Measurements from ENCODE around the gene IQGAP3.

Gene IQGAP3

DNA sequence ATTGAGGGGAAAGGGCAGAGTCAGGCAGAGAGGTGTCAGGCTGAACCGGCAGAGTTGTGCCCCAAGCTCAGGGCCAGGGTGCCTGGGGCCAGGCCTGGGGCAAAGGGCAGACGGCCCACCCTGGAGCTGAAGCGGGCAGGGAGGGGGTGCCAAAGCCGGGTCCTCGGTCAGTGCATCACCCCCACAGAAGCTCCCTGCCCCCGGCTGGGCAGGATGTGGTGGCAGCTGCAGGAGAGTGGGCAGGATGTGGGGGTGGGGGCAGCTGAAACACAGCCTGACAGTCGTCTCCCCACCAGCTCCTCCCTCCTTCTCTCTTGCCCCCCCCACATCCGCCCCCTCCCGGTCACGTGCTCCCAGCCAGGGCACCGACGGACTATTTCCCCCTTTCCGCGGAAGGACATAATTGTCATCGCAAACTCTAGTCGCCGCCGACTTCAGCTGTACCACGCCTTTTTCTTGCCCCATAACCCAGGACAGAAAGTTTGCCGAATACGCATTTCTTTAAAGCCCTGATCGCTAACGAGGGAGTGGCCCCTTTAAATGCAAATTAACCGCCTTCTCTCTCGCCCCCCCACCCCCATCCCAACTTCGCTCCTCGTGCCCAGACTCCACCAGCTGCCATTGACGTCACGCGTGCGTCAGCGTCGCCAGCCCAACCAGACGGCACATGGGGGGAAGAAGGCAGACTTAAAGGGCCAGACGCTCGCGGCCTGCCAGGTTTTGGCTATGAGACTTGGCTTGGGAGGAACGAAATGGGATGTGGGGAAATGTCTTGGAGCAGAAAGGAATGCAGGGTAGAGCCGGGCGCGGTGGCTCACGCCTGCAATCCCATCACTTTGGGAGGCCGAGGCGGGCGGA is 67.3 kb downstream of the IQGAP3 start:
- Mint-ChIP-seq H3K4me3 (peak overlapping the region; percentile 66), H3K36me3 (peaks cover 7% of the 10 kb centered on the region), H3K27me3 (peaks cover 12% of the 10 kb centered on the region), H3K9me3 (no peaks in the 10 kb centered on the region), H3K4me1 (peaks cover 74% of the 10 kb centered on the region), H3K27ac (peak overlapping the region; percentile 98)
- CTCF ChIA-PET: interaction anchor here (1.2 to 10.8 kb wide), 3 partner anchors 19 to 59 kb away, joined by 3 to 150 read pairs (median 4); no protein-coding TSS in a partner anchor
- peak; percentile 99 for DNase-seq

DNA sequence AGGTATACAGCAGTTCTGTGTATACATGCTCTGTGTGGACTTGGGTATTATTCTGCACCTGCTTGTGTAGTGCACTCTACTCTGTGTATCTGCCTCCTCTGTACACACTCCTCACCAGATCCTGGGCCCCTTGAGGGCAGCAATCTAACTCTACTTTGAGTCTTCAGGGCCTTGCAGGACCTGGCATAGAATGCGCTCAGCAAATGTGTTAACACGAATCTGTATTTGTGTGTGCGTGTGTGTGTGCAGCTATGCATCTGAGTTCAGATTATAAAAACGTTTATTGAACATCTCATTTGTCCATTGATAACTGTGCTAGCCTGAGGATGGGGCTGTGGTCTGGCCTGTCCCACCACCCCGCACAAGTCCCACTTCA is 67.9 kb downstream of the IQGAP3 start:
- CTCF ChIA-PET: interaction anchor here (1.2 to 10.8 kb wide), 3 partner anchors 19 to 58 kb away, joined by 3 to 150 read pairs (median 4); no protein-coding TSS in a partner anchor
- no peaks in the 10 kb centered on the region for H3K9me3 Mint-ChIP-seq
- H3K27ac Mint-ChIP-seq: peak overlapping the region; percentile 98
- DNase-seq: peak; percentile 49
- peaks cover 7% of the 10 kb centered on the region for H3K36me3 Mint-ChIP-seq
- H3K4me3 Mint-ChIP-seq: peak overlapping the region; percentile 66
- peaks cover 74% of the 10 kb centered on the region for H3K4me1 Mint-ChIP-seq
- H3K27me3 Mint-ChIP-seq: peaks cover 8% of the 10 kb centered on the region

DNA sequence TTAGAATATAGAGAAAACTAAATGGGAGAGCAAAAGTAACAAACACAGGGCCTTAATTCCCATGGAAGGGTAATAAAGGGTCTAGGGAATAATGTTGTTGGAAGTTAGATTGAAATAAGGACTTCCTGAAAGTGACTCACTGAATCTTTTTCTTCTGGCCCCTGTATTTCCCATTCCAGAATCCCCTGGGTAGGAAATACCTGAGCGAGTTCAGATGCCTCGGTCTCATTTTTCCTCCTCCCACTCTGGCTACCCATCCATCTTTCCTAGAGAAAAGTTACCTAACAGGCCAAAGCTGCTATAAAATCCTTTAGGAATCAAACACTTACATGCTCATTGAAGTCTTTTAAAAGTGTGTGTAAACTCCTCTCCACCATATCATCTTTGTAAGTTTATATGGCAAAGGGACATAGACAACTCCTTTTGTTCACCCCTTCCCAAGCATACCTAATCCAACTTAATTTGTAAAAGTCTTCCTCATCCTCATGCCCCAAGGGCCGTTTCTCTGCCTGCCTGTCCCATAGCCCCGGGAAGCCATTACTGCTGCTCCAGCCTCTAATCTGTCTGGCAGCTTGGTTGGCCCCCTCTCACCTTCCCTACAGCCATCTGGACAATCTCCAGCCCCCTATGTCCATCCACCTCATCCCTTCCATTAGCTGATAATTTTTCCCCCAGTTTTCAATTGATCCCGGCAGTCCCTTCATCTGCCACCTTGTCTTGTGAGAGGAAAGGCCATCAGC is 68.5 kb downstream of the IQGAP3 start:
- H3K27me3 Mint-ChIP-seq: peaks cover 5% of the 10 kb centered on the region
- peaks cover 9% of the 10 kb centered on the region for H3K36me3 Mint-ChIP-seq
- CTCF ChIA-PET: interaction anchor here (1.1 to 10.8 kb wide), 4 partner anchors 18 to 98 kb away, joined by 3 to 150 read pairs (median 4); partner anchors contain the start of gene GPATCH4
- H3K4me1 Mint-ChIP-seq: peaks cover 71% of the 10 kb centered on the region
- no peak for DNase-seq
- H3K9me3 Mint-ChIP-seq: no peaks in the 10 kb centered on the region
- H3K27ac Mint-ChIP-seq: peak overlapping the region; percentile 98
- H3K4me3 Mint-ChIP-seq: peak overlapping the region; percentile 66

GRCh38 chr1:156502894-156503697 is 69.3 kb downstream of the IQGAP3 start:
- H3K4me1 Mint-ChIP-seq: peaks cover 71% of the 10 kb centered on the region
- peaks cover 5% of the 10 kb centered on the region for H3K27me3 Mint-ChIP-seq
- DNase-seq: no peak
- peak overlapping the region; percentile 10 for H3K4me3 Mint-ChIP-seq
- no peaks in the 10 kb centered on the region for H3K9me3 Mint-ChIP-seq
- CTCF ChIA-PET: interaction anchor here (1.1 to 10.8 kb wide), 5 partner anchors 18 to 105 kb away, joined by 5 to 150 read pairs (median 8); partner anchors contain the start of gene GPATCH4
- H3K36me3 Mint-ChIP-seq: peaks cover 12% of the 10 kb centered on the region
- peak overlapping the region; percentile 98 for H3K27ac Mint-ChIP-seq

- Mint-ChIP-seq H3K4me1 (peaks cover 71% of the 10 kb centered on the region), H3K36me3 (peaks cover 15% of the 10 kb centered on the region), H3K9me3 (no peaks in the 10 kb centered on the region), H3K27ac (peak overlapping the region; percentile 98), H3K27me3 (peaks cover 5% of the 10 kb centered on the region), H3K4me3 (peak overlapping the region; percentile 76)
- DNase-seq: no peak
- CTCF ChIA-PET: interaction anchor here (1.3 to 10.8 kb wide), 4 partner anchors 17 to 106 kb away, joined by 6 to 150 read pairs (median 14); no protein-coding TSS in a partner anchor
Observed at GRCh38 chr1:156502391-156502893, 69.9 kb downstream of the IQGAP3 start.

DNA sequence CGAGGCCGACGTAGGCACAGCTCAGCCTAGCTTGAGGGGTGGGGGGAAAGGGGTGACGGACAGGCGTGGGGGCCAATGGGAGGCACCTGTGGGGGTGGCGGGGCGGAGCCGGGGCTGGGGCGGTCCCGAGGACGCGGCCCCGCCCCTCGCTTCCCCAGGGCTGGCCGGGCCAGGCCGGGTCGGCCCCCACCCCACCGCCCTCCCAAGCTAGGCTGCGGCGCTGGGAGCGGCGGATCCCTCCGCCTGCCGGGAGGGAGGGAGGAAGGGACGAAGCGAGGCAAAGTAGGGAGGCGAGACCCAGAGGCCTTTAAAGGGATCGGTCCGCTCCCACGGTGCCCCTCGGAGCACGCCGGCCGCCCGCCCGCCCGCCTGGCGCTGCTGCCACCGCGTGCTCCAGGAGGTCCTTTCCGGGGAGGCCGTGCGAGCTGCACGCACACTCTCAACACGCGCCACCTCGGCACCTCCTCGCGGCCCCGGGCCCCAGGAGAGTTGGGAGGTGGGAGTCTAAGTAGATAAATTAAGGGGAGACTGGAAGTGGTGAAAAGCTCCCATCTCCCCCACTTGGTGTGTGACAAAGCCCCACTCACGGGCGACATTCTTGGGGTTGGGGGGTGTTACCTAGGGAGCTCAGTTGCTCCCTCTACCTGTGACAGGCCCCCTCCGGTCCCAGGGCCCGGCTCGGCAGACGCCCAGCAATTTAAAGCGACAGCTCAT is 71.4 kb downstream of the IQGAP3 start:
- H3K4me1 Mint-ChIP-seq: peaks cover 76% of the 10 kb centered on the region

DNA sequence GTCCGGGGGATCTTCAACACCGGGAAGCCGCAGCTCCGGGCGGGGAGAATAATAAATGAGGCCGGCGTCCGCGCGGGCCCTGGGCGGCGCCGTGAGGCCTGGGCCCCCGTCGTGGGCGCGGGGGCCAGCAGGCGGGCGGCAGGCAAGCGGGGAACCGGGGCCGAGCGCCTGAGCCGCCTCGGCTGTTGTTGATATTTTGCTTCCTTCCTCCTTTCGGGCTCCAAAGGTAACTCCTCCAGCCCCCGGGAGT is 71.9 kb downstream of the IQGAP3 start, which contains the start of gene MEF2D:
Gene MEF2D (minus strand): TSS at position 233 of the 250 bp plus-strand sequence. CDS start 17,483 bp downstream, outside the sequence.
- no peak for DNase-seq
- Mint-ChIP-seq H3K4me3 (peak within 1 kb of the TSS; percentile 89), H3K27ac (peak within 1 kb of the TSS; percentile 98), H3K4me1 (peaks cover 75% of the 10 kb centered on the region), H3K9me3 (no peaks in the 10 kb centered on the region), H3K36me3 (peaks cover 29% of the 10 kb centered on the region), H3K27me3 (peaks cover 5% of the 10 kb centered on the region)
- CTCF ChIA-PET: interaction anchor here (1.1 to 10.8 kb wide), 3 partner anchors 15 to 28 kb away, joined by 4 to 150 read pairs (median 21); no protein-coding TSS in a partner anchor

More for the DNA sequence above, 71.4 kb downstream of the IQGAP3 start:
- H3K27ac Mint-ChIP-seq: peak overlapping the region; percentile 98
- peak; percentile 93 for DNase-seq
- H3K9me3 Mint-ChIP-seq: no peaks in the 10 kb centered on the region
- H3K36me3 Mint-ChIP-seq: peaks cover 25% of the 10 kb centered on the region
- CTCF ChIA-PET: interaction anchor here (0.6 to 10.8 kb wide), 9 partner anchors 15 to 85 kb away, joined by 3 to 150 read pairs (median 3); no protein-coding TSS in a partner anchor
- H3K4me3 Mint-ChIP-seq: peak overlapping the region; percentile 89
- peaks cover 5% of the 10 kb centered on the region for H3K27me3 Mint-ChIP-seq

GRCh38 chr1:156499842-156500542 is 72.4 kb downstream of the IQGAP3 start:
- no peaks in the 10 kb centered on the region for H3K9me3 Mint-ChIP-seq
- H3K4me1 Mint-ChIP-seq: peaks cover 74% of the 10 kb centered on the region
- CTCF ChIA-PET: interaction anchor here (0.9 to 10.8 kb wide), 3 partner anchors 14 to 41 kb away, joined by 3 to 150 read pairs (median 21); no protein-coding TSS in a partner anchor
- peaks cover under 1% of the 10 kb centered on the region for H3K27me3 Mint-ChIP-seq
- peak; percentile 70 for DNase-seq
- peaks cover 31% of the 10 kb centered on the region for H3K36me3 Mint-ChIP-seq
- H3K27ac Mint-ChIP-seq: peak overlapping the region; percentile 95
- peak overlapping the region; percentile 89 for H3K4me3 Mint-ChIP-seq

DNA sequence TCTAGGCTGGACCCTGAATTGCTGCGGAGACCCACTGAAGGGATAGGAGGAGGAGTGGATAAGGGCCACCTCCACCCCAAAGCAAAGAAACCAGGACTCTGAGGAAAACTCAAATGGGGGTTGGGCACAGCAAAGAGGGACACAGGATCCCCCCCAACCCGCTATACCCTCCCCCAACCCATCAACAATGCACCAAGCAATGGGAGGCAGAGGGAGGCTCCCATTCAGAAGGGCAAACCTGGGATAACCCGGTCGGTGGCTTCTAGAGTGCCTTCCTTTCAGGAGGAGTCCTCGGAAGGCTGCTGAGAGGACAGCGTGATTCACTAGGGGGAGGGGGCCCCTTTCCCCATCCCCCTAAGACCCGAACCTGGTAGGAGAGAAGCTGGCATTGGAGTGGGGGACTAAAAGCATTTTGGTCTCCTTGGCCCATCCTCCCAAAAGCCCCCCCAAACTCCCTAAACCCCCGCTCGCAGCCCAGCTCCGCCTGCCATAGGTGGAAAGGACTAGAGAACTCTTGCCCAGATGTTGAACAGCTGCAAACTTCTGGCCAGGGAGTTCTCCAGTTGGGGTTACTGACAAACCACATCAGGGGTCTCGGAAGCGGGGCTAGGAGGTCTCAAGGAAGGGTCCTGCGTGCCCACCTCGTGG is 73.0 kb downstream of the IQGAP3 start:
- H3K36me3 Mint-ChIP-seq: peaks cover 33% of the 10 kb centered on the region
- no peaks in the 10 kb centered on the region for H3K27me3 Mint-ChIP-seq
- peak overlapping the region; percentile 89 for H3K4me3 Mint-ChIP-seq
- CTCF ChIA-PET: interaction anchor here (0.9 to 10.8 kb wide), 3 partner anchors 14 to 40 kb away, joined by 3 to 150 read pairs (median 3); no protein-coding TSS in a partner anchor
- peak overlapping the region; percentile 82 for H3K27ac Mint-ChIP-seq
- no peak for DNase-seq
- H3K4me1 Mint-ChIP-seq: peaks cover 72% of the 10 kb centered on the region
- no peaks in the 10 kb centered on the region for H3K9me3 Mint-ChIP-seq

GRCh38 chr1:156498432-156499193 is 73.8 kb downstream of the IQGAP3 start:
- CTCF ChIA-PET: interaction anchor here (0.8 to 10.8 kb wide), 5 partner anchors 11 to 110 kb away, joined by 3 to 150 read pairs (median 3); no protein-coding TSS in a partner anchor
- Mint-ChIP-seq H3K9me3 (no peaks in the 10 kb centered on the region), H3K27ac (peak overlapping the region; percentile 82), H3K4me1 (peaks cover 71% of the 10 kb centered on the region), H3K27me3 (no peaks in the 10 kb centered on the region), H3K36me3 (peaks cover 30% of the 10 kb centered on the region), H3K4me3 (peak overlapping the region; percentile 89)
- no peak for DNase-seq

- CTCF ChIA-PET: interaction anchor here (0.8 to 10.8 kb wide), 4 partner anchors 12 to 111 kb away, joined by 3 to 150 read pairs (median 4); no protein-coding TSS in a partner anchor
- no peak for DNase-seq
- Mint-ChIP-seq H3K36me3 (peaks cover 31% of the 10 kb centered on the region), H3K4me3 (peak overlapping the region; percentile 89), H3K4me1 (peaks cover 67% of the 10 kb centered on the region), H3K27me3 (no peaks in the 10 kb centered on the region), H3K27ac (peak overlapping the region; percentile 37), H3K9me3 (no peaks in the 10 kb centered on the region)
Observed at GRCh38 chr1:156497743-156498431, 74.5 kb downstream of the IQGAP3 start.

All from activated naive CD4-positive, alpha-beta T cell treated with anti-CD3 and anti-CD28 coated beads, Interleukin-2, amount 10 ng/mL, durations not matched to agents 7 days and 5 days (primary cell).